Type B pancreatic cell (in vitro differentiated cells): ENCODE data around the gene EPHB1. TPM values are rescaled to one million over a fixed set of nuclear protein-coding genes. Genes with fewer than 3 reads are reported as not detected.

Source experiments
- DNase-seq: peaks from one replicate; pipeline ENCODE4 v3.0.0; 2021; ENCODE audit warnings: mixed read lengths; ENCODE audit not compliant: unreplicated experiment; ENCODE audit errors: extremely low spot score
- H3K27ac Mint-ChIP-seq: 2 replicates; pipeline ENCODE4 v1.8.0; 2021; ENCODE audit warnings: mild to moderate bottlenecking, mixed read lengths
- H3K27me3 Mint-ChIP-seq: 2 replicates; pipeline ENCODE4 v1.8.0; 2021; ENCODE audit warnings: mixed read lengths
- H3K36me3 Mint-ChIP-seq: 2 replicates; pipeline ENCODE4 v1.8.0; 2021; ENCODE audit warnings: mixed read lengths
- H3K4me1 Mint-ChIP-seq: one replicate; pipeline ENCODE4 v1.8.0; 2021; ENCODE audit warnings: mixed read lengths; ENCODE audit not compliant: unreplicated experiment
- H3K4me3 Mint-ChIP-seq: 2 replicates; pipeline ENCODE4 v1.8.0; 2021; ENCODE audit warnings: mild to moderate bottlenecking, mixed read lengths
- H3K9me3 Mint-ChIP-seq: 2 replicates; pipeline ENCODE4 v1.8.0; 2021; ENCODE audit warnings: mixed read lengths
- CTCF ChIP-seq: fragments of 200-600 bp; sonication (generic); conservative IDR thresholded peaks from 2 replicates; pipeline ENCODE4 v1.5.0; 2021; ENCODE audit warnings: antibody characterized with exemption, mild to moderate bottlenecking
- total RNA-seq: library from RNA; stranded (reverse); gene quantifications from 2 replicates; pipeline ENCODE4 v1.2.1, GENCODE V29; 2021; ENCODE audit warnings: low replicate concordance

Gene EPHB1
- total RNA-seq, 1 donor from 2014 or later: 9.1 TPM

GRCh38 chr3:134803652-134804051 lies 8.6 kb downstream of the EPHB1 start:
- no peak for TF ChIP-seq CTCF
- Mint-ChIP-seq H3K9me3 (no peaks in the 10 kb centered on the region), H3K4me3 (no peak overlapping the region), H3K27me3 (peaks cover 88% of the 10 kb centered on the region), H3K27ac (no peak overlapping the region), H3K4me1 (peaks cover 4% of the 10 kb centered on the region), H3K36me3 (peaks cover 3% of the 10 kb centered on the region)
- peak; percentile 59 for DNase-seq

GRCh38 chr3:134804508-134805480 lies 9.7 kb downstream of the EPHB1 start:
- H3K27me3 Mint-ChIP-seq: peaks cover 85% of the 10 kb centered on the region
- no peaks in the 10 kb centered on the region for H3K9me3 Mint-ChIP-seq
- peaks cover 4% of the 10 kb centered on the region for H3K4me1 Mint-ChIP-seq
- no peak overlapping the region for H3K4me3 Mint-ChIP-seq
- peak; percentile 34 for DNase-seq
- H3K27ac Mint-ChIP-seq: no peak overlapping the region
- no peak for TF ChIP-seq CTCF
- peaks cover 3% of the 10 kb centered on the region for H3K36me3 Mint-ChIP-seq

DNA sequence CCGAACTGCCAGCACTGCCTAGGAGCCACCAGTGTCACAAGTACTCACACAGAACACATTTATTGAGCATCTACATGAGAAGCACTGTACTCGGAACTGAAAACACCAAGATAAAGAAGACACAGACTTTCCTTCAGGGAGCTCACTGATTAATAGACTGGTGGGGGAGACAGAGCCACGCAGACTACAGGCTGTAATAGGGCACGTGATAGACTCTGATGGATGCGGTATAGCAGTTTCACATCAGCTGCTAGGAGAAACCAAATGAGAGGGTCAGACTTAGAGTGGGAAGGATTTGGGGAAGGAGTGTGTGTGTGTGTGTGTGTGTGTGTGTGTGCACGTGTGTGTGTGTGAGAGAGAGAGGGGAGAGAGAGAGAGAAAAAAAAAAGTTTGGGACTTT lies 12.1 kb downstream of the EPHB1 start:
- Mint-ChIP-seq H3K4me3 (no peak overlapping the region), H3K36me3 (peaks cover 3% of the 10 kb centered on the region), H3K4me1 (peaks cover 4% of the 10 kb centered on the region), H3K27ac (no peak overlapping the region), H3K9me3 (no peaks in the 10 kb centered on the region), H3K27me3 (peaks cover 77% of the 10 kb centered on the region)
- DNase-seq: no peak
- TF ChIP-seq CTCF: no peak

DNA sequence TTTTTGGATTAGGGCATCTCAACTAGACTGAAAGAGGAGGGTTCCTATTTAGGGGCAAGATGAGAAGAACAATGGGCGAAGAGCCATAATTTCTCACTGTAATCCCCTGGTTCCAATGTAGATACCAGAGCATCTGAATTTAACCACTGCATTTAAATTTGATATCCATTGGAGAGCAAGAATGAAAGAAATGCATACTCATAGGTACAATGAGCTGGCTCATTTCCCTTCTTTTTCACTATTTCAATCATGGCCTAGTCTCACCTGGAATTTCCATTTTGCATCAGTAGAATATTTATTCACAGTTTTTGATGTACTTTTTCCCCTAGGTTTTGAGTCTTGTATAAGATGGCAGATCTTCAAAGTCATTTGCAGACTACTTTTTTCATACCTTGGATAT lies 13.8 kb downstream of the EPHB1 start:
- H3K4me3 Mint-ChIP-seq: no peak overlapping the region
- no peak for DNase-seq
- H3K36me3 Mint-ChIP-seq: peaks cover 3% of the 10 kb centered on the region
- H3K9me3 Mint-ChIP-seq: no peaks in the 10 kb centered on the region
- H3K27me3 Mint-ChIP-seq: peaks cover 69% of the 10 kb centered on the region
- no peak overlapping the region for H3K27ac Mint-ChIP-seq
- TF ChIP-seq CTCF: no peak
- H3K4me1 Mint-ChIP-seq: peaks cover 4% of the 10 kb centered on the region

DNA sequence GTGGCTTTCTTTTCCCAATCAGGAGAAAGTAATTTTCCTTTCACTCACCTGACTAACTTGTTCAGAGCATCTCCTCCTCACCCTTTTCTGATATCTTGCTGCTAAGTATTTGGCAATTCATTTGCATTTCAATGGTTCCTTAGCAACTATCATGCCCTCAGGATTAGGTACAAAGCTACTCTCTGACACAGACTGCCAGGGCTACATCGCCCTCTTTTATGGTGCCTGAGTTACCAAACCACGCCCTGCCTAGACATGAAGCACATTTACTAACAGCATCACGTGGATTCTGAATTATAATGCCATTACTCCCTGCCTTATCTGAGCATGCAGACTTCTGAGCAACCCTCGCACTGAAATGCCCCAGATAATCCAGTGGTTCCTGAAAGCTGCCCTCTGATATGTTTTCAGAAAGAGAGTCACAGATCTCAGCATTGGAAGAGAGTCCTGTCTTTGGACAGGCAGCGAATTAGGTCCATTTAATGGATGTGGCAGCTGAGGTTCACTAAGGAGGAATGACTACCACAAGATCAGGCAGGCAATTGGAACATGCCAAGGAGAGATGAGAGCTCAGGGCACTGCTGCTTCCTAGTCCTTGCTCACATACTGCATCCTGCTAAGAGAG lies 14.5 kb downstream of the EPHB1 start:
- H3K4me1 Mint-ChIP-seq: peaks cover 4% of the 10 kb centered on the region
- peaks cover 3% of the 10 kb centered on the region for H3K36me3 Mint-ChIP-seq
- TF ChIP-seq CTCF: no peak
- H3K27me3 Mint-ChIP-seq: peaks cover 68% of the 10 kb centered on the region
- no peaks in the 10 kb centered on the region for H3K9me3 Mint-ChIP-seq
- DNase-seq: no peak
- no peak overlapping the region for H3K4me3 Mint-ChIP-seq
- H3K27ac Mint-ChIP-seq: no peak overlapping the region
